ENCODE measurements around the gene PEAK1. TPM values are rescaled to one million over a fixed set of nuclear protein-coding genes. Genes with fewer than 3 reads are reported as not detected.
A peak's percentile ranks its signal among the peaks of the same experiment; 100 is the strongest.

PEAK1 gene
- polyA plus RNA-seq, 3 donors from 2014 or later = 0.77 to 7.2 (median 2.5) TPM

GRCh38 chr15:77115179-77115578, 304.7 kb downstream of the PEAK1 start:
- Mint-ChIP-seq H3K27me3 (ENCODE audit: low read depth in 3 of 3) (peaks cover 0 to 4% (median 0%) of the 10 kb centered on the region in 3 donors), H3K4me1 (peaks cover 7 to 14% of the 10 kb centered on the region in 2 donors), H3K27ac (peak overlapping the region in 1 of 6 donors; percentile 48), H3K4me3 (no peak overlapping the region), H3K9me3 (no peaks in the 10 kb centered on the region), H3K36me3 (peaks cover 3 to 21% (median 20%) of the 10 kb centered on the region in 3 donors)
- no peak for DNase-seq

GRCh38 chr15:77112838-77113504, 306.9 kb downstream of the PEAK1 start:
- Mint-ChIP-seq H3K27ac (peak overlapping the region in 1 of 6 donors; percentile 51), H3K4me1 (no peaks in the 10 kb centered on the region), H3K9me3 (no peaks in the 10 kb centered on the region), H3K4me3 (no peak overlapping the region), H3K27me3 (ENCODE audit: low read depth in 3 of 3) (peaks cover 0 to 2% (median 2%) of the 10 kb centered on the region in 3 donors), H3K36me3 (peaks cover 7 to 23% (median 20%) of the 10 kb centered on the region in 3 donors)
- no peak for DNase-seq

DNA sequence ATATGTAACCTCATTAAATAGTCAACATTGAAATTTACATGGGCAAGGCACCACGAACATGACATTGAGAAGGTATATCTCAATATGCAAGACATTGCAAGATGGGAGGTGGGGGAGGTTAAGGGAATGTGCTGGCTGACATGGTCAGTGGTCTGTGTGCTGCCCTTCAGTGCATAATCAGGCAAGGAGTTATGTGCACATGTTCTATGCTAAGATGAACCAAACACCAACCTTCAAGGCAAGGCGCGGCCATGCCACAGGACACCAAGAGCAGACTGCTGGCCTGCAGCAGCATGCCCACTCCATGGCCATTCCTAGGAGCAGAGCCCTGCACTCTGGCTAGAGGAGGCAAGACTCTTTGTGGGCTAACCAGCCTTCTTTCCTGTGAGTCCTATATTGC, 308.1 kb downstream of the PEAK1 start:
- H3K27ac Mint-ChIP-seq = no peak overlapping the region
- H3K9me3 Mint-ChIP-seq = no peaks in the 10 kb centered on the region
- H3K36me3 Mint-ChIP-seq = peaks cover 7 to 26% (median 20%) of the 10 kb centered on the region in 3 donors
- peaks cover 0 to 4% (median 2%) of the 10 kb centered on the region in 3 donors for H3K27me3 Mint-ChIP-seq (ENCODE audit: low read depth in 3 of 3)
- H3K4me3 Mint-ChIP-seq = no peak overlapping the region
- no peaks in the 10 kb centered on the region for H3K4me1 Mint-ChIP-seq
- no peak for DNase-seq

GRCh38 chr15:77107531-77108355, 312.2 kb downstream of the PEAK1 start:
- H3K27me3 Mint-ChIP-seq (ENCODE audit: low read depth in 3 of 3) = peaks cover 0 to 4% (median 2%) of the 10 kb centered on the region in 3 donors
- peak; percentile 15 to 28 (median 23) for DNase-seq
- H3K27ac Mint-ChIP-seq = peak overlapping the region in 2 of 6 donors; percentile 31 to 36
- H3K4me1 Mint-ChIP-seq = no peaks in the 10 kb centered on the region
- H3K36me3 Mint-ChIP-seq = peaks cover 3 to 11% (median 4%) of the 10 kb centered on the region in 3 donors
- H3K4me3 Mint-ChIP-seq = no peak overlapping the region
- no peaks in the 10 kb centered on the region for H3K9me3 Mint-ChIP-seq

GRCh38 chr15:77107068-77107467, 312.8 kb downstream of the PEAK1 start:
- Mint-ChIP-seq H3K4me3 (no peak overlapping the region), H3K4me1 (no peaks in the 10 kb centered on the region), H3K27ac (no peak overlapping the region), H3K9me3 (no peaks in the 10 kb centered on the region), H3K36me3 (peaks cover 3 to 11% (median 4%) of the 10 kb centered on the region in 3 donors), H3K27me3 (ENCODE audit: low read depth in 3 of 3) (peaks cover 0 to 4% (median 0%) of the 10 kb centered on the region in 3 donors)
- no peak for DNase-seq

- DNase-seq = no peak
- H3K27me3 Mint-ChIP-seq (ENCODE audit: low read depth in 3 of 3) = peaks cover 0 to 4% (median 0%) of the 10 kb centered on the region in 3 donors
- H3K4me3 Mint-ChIP-seq = no peak overlapping the region
- H3K27ac Mint-ChIP-seq = peak overlapping the region in 1 of 6 donors; percentile 40
- no peaks in the 10 kb centered on the region for H3K4me1 Mint-ChIP-seq
- H3K36me3 Mint-ChIP-seq = peaks cover 0 to 5% (median 4%) of the 10 kb centered on the region in 3 donors
- H3K9me3 Mint-ChIP-seq = no peaks in the 10 kb centered on the region
Measured at GRCh38 chr15:77104155-77104554, 315.7 kb downstream of the PEAK1 start.

DNA sequence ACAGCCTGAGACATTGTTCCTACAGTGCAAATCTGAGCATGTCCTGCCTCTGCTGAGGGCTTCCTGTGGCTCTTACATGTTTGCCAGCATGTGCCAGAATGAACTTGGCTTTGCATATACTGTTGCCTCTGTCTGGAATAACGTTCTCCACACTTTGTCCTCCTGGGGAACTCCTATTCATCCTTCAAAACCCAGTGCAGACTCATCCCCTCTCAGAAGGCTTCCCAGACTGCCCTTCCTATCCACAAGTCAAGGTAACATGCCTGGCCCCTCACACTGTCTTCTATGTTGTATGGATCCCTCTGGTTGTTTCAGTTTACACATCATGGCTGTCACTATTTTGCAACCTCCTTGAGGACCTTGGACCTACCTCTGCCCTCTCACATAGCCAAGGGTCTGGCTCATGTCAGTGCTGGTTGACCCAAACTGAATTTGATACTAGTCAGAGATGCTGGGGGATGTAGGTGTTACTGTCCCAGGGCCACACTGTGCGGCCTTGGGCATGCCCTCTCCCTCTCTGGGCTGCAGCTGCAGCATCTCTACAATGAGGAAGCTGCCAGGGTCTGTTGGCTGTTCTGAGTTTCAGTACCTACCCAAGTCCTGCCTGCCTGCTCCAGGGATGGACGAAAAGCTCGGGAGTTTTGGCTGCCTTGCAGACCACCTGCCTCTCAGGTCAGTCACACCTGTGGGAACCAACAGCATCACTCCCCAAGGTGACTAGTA, 320.0 kb downstream of the PEAK1 start:
- Mint-ChIP-seq H3K4me3 (no peak overlapping the region), H3K27ac (no peak overlapping the region), H3K27me3 (ENCODE audit: low read depth in 3 of 3) (peaks cover 0 to 4% (median 1%) of the 10 kb centered on the region in 3 donors), H3K4me1 (no peaks in the 10 kb centered on the region), H3K36me3 (no peaks in the 10 kb centered on the region), H3K9me3 (no peaks in the 10 kb centered on the region)
- no peak for DNase-seq

GRCh38 chr15:77098572-77098971, 321.3 kb downstream of the PEAK1 start:
- no peak for DNase-seq
- H3K27me3 Mint-ChIP-seq (ENCODE audit: low read depth in 3 of 3) = peaks cover 0 to 5% (median 4%) of the 10 kb centered on the region in 3 donors
- peak overlapping the region in 1 of 6 donors; percentile 29 for H3K27ac Mint-ChIP-seq
- H3K4me3 Mint-ChIP-seq = no peak overlapping the region
- no peaks in the 10 kb centered on the region for H3K9me3 Mint-ChIP-seq
- H3K36me3 Mint-ChIP-seq = no peaks in the 10 kb centered on the region
- H3K4me1 Mint-ChIP-seq = no peaks in the 10 kb centered on the region

DNA sequence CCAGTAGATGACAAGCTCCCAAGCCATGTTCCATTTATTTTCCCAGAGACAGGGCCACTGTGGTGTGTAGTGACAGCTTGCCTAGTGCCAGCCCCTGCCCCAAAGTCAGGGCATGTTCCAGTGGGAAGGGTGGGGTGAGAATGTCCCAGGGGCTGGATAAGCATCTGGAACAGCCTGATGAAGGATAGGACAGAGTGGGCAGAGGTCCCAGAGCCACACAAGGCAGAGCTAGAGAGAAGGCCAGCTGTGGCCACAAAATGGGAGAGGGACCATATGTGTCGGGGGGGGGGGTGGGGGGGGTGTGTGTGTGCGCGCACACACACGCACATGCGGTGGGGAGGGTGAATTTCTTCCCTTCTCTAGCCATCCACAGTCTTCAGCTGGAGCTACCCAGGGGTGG, 322.0 kb downstream of the PEAK1 start:
- H3K4me3 Mint-ChIP-seq = no peak overlapping the region
- no peaks in the 10 kb centered on the region for H3K36me3 Mint-ChIP-seq
- H3K4me1 Mint-ChIP-seq = no peaks in the 10 kb centered on the region
- H3K27ac Mint-ChIP-seq = no peak overlapping the region
- H3K9me3 Mint-ChIP-seq = no peaks in the 10 kb centered on the region
- DNase-seq = no peak
- peaks cover 0 to 5% (median 4%) of the 10 kb centered on the region in 3 donors for H3K27me3 Mint-ChIP-seq (ENCODE audit: low read depth in 3 of 3)

DNA sequence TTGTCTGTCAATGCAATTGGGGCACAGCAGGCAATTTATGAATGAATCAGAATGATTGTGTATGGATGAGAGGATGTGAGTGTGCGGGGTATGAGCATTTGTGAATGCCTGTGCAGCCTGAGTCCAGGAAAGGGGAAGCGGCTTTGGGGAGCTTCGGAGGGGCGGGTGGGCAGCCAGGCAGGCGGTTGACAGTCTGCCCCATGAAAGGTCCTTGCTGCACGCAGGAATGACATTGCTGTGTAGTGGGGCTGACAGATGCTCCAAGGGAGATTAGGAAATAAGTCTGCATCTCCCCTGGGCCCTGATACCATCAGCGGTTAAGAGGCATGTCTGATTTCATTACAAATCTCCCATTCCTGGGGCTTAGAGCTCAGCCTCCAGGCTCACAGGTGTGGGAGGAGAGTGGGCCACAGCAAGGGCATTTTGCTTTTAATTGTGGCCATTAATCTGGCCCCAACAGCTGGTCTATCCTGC, 322.6 kb downstream of the PEAK1 start:
- H3K27me3 Mint-ChIP-seq (ENCODE audit: low read depth in 3 of 3) = peaks cover 0 to 5% (median 4%) of the 10 kb centered on the region in 3 donors

DNA sequence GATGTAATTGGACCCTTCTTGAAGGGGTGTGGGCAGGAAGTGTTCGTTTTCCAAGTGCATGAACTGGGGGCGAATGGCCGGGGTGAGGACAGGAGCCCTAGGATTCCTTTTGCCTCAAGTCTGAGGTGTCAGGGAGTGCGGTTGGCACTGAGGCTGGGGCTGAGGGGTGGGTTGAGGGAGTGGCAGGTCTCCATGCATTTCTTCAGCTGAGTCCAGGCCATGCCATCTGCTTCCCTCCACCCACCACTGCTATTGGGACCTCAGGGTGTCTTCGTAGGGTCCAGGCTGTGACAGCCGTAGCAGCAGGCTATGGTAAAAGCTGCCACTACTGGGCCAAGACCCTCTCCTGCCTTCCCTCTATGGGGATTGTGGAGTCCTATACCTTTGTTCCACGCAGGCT, 323.4 kb downstream of the PEAK1 start:
- Mint-ChIP-seq H3K36me3 (no peaks in the 10 kb centered on the region), H3K27ac (peak overlapping the region in 1 of 6 donors; percentile 53)
- no peak for DNase-seq

More for the DNA sequence above, 322.6 kb downstream of the PEAK1 start:
- Mint-ChIP-seq H3K4me3 (no peak overlapping the region), H3K36me3 (no peaks in the 10 kb centered on the region), H3K9me3 (no peaks in the 10 kb centered on the region), H3K27ac (no peak overlapping the region), H3K4me1 (no peaks in the 10 kb centered on the region)
- no peak for DNase-seq

GRCh38 chr15:77096138-77096537, 323.8 kb downstream of the PEAK1 start:
- Mint-ChIP-seq H3K36me3 (no peaks in the 10 kb centered on the region), H3K27me3 (ENCODE audit: low read depth in 3 of 3) (peaks cover 0 to 5% (median 4%) of the 10 kb centered on the region in 3 donors), H3K27ac (peak overlapping the region in 1 of 6 donors; percentile 53), H3K4me1 (no peaks in the 10 kb centered on the region), H3K9me3 (no peaks in the 10 kb centered on the region), H3K4me3 (no peak overlapping the region)
- DNase-seq = no peak

More for the DNA sequence above, 323.4 kb downstream of the PEAK1 start:
- Mint-ChIP-seq H3K27me3 (ENCODE audit: low read depth in 3 of 3) (peaks cover 0 to 5% (median 4%) of the 10 kb centered on the region in 3 donors), H3K9me3 (no peaks in the 10 kb centered on the region), H3K4me1 (no peaks in the 10 kb centered on the region), H3K4me3 (no peak overlapping the region)

DNA sequence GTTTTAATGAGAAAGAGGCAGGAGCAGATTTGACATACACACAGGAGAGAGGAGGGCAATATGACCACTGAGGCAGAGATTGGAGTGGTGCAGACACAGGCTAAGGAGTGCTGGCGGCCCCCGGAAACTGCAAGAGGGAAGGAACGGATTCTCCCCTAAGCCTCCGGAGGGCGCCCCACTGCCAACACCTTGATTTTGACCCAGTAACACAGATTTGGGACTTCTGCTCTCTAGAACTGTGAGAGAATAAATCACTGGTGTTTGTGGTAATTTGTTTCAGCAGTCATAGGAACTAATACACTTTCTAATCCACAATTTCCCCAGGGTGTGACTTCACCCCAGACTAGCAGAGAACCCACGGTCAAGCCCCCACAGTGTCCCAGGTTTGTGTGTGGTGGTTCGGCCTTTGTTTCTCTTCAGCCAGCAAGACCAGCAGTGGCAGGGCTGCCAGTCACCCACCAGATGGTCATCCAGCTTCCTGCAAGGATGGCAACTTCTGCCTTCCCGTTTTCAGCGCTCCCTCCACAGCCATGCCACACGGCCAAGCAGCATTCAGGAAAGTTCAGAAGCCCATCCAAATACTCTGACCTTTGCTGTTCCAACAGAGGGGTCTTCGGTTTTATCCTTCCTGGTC, 325.4 kb downstream of the PEAK1 start:
- no peak for DNase-seq
- Mint-ChIP-seq H3K4me1 (no peaks in the 10 kb centered on the region), H3K27ac (no peak overlapping the region), H3K27me3 (ENCODE audit: low read depth in 3 of 3) (peaks cover 0 to 5% (median 4%) of the 10 kb centered on the region in 3 donors), H3K4me3 (no peak overlapping the region), H3K9me3 (no peaks in the 10 kb centered on the region), H3K36me3 (no peaks in the 10 kb centered on the region)

Measured in immature natural killer cell (primary cell).